Left renal cortex interstitium (tissue), 4 donors: ENCODE results near the gene KCNQ4. TPM values are rescaled to one million over a fixed set of nuclear protein-coding genes. Genes with fewer than 3 reads are reported as not detected.

ENCODE experiments used
- DNase-seq, 4 donors: peaks; one replicate each; pipeline ENCODE4 v3.0.0-alpha.2; 2013; ENCODE audit warnings: low read depth in 4 of 4, low spot score in 2 of 4, missing footprints in 1 of 4
- polyA plus RNA-seq, 4 donors: library from polyadenylated mRNA; unstranded; fragments of 120-200 nt; gene quantifications; one replicate each; pipeline ENCODE4 v1.2.1, GENCODE V29; 2013; ENCODE audit not compliant: insufficient read length in 4 of 4

Gene KCNQ4
- polyA plus RNA-seq, 4 donors: 1.2 to 3.1 (median 2.0) TPM

GRCh38 chr1:40886318-40887011 lies 102.9 kb downstream of the KCNQ4 start:
- DNase-seq: no peak

- no peak for DNase-seq
Observed at GRCh38 chr1:40887012-40887378, 103.4 kb downstream of the KCNQ4 start.

GRCh38 chr1:40887652-40888051 lies 104.1 kb downstream of the KCNQ4 start:
- DNase-seq: no peak

Other genes starting within 250 kb of the KCNQ4 start
- 1 to 10 TPM; 1.4 to 1.8 (median 1.7) TPM for gene RIMS3, start 118.1 kb upstream of the KCNQ4 start, polyA plus RNA-seq
- 100 to 1,000 TPM in 2 of 4 donors, 10 to 100 TPM in 2; 89.7 to 121 (median 98.4) TPM for gene NFYC, start 92.1 kb upstream of the KCNQ4 start, polyA plus RNA-seq
- gene CITED4, start 78.6 kb downstream of the KCNQ4 start, polyA plus RNA-seq: 1 to 10 TPM; 3.4 to 7.7 (median 5.6) TPM
- gene CTPS1, start 195.9 kb downstream of the KCNQ4 start, polyA plus RNA-seq: 10 to 100 TPM; 24.9 to 29.4 (median 28.3) TPM
- 1 to 10 TPM in 1 of 4 donors, under 1 TPM in 3; 0.24 to 1.2 (median 0.54) TPM for gene SLFNL1, start 237.9 kb downstream of the KCNQ4 start, polyA plus RNA-seq